ENCODE results near the gene SARNP. TPM values are rescaled to one million over a fixed set of nuclear protein-coding genes. Genes with fewer than 3 reads are reported as not detected.

SARNP gene
- total and polyA plus RNA-seq, 10 of the 15 experiments (the other 5 are each of a cell fraction or from before 2014, with no cell fraction given), result 77.6 to 445 (median 188) TPM

GRCh38 chr12:55765736-55766290 lies 51.7 kb downstream of the SARNP start (continued):
- TF ChIP-seq RCOR1 (conservative IDR thresholded peaks at IDR 0.05; ENCODE audit: low read depth, low read length) (no peak), IRF3 (IDR thresholded peaks at IDR 0.05) (no peak), KLF5 (IDR thresholded peaks at IDR 0.05; ENCODE audit: partially characterized antibody) (no peak), EED (IDR thresholded peaks at IDR 0.05; ENCODE audit: low read depth) (no peak), RAD21 (IDR thresholded peaks at IDR 0.05; ENCODE audit: insufficient read depth, low read depth, low read length) (no peak), NBN (IDR thresholded peaks at IDR 0.05) (no peak)

DNA sequence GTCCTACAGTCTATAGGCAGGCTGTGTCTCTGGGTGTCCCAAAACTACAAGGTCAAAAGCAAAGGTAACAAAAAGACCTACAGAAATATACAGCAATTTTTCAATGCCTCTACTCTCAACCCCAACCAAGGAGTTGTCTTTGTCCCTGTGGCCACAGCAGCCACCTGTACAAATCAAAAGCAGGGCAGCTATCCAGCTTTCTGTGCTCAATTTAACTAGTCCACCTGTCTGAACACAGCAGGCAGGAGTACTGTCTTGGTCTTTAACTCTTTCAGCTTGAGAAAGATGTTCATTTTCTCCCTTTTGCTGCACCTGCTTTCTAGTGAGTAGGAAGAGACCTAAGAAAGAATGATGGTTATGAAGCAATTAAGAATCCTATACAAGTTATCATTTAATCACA lies 54.9 kb downstream of the SARNP start:
- BruUV-seq (replicated peaks), result no TSS peak
- H2AFZ ChIP-seq (ENCODE audit: control insufficient read depth, low read depth, low read length), result no peak overlapping the region
- no peak overlapping the region for H3K4me3 ChIP-seq
- H3K27me3 ChIP-seq (replicated peaks in 1 of 2; ENCODE audit: control insufficient read depth in 2 of 2, insufficient read depth in 2 of 2, low read length in 1 of 2), result no peaks in the 10 kb centered on the region
- H3K27ac ChIP-seq (ENCODE audit: control insufficient read depth, insufficient read depth), result no peak overlapping the region
- no peaks in the 10 kb centered on the region for H3K4me1 ChIP-seq (ENCODE audit: control insufficient read depth, insufficient read depth, low read length)
- DNase-seq (ENCODE audit: low read depth, low spot score) (no peak), ATAC-seq (no peak), FAIRE-seq (no peak)
- peaks cover 7 to 22% of the 10 kb centered on the region in 2 experiments for H3K36me3 ChIP-seq (ENCODE audit: control insufficient read depth in 2 of 2, insufficient read depth in 2 of 2, low read length in 1 of 2)
- H3K4me2 ChIP-seq (ENCODE audit: control insufficient read depth, insufficient read depth), result no peak overlapping the region
- ChIA-PET RAD21 (ENCODE audit: unreplicated experiment) (no interaction called here), POLR2A (no interaction called here), SMC1A (ENCODE audit: uncharacterized antibody, unreplicated experiment) (interaction anchor here (0.6 to 0.8 kb wide), 2 partner anchors 10 to 34 kb away, joined by 3 read pairs; no protein-coding TSS in a partner anchor), CTCF (no interaction called here)
- no peaks in the 10 kb centered on the region for H4K20me1 ChIP-seq (ENCODE audit: control insufficient read depth, insufficient read depth)
- intact Hi-C loops (cut with micrococcal nuclease; ENCODE audit: unreplicated experiment) (no loop called here), in situ Hi-C loops (cut with MboI) (no loop called here)
- H3K79me2 ChIP-seq (ENCODE audit: control insufficient read depth, insufficient read depth, low read length), result no peaks in the 10 kb centered on the region
- no peak overlapping the region for H3K9ac ChIP-seq (ENCODE audit: control insufficient read depth, insufficient read depth, low read length)
- TF ChIP-seq SIN3A (IDR thresholded peaks at IDR 0.05; ENCODE audit: low read depth, low read length) (no peak), ZNF207 (IDR thresholded peaks at IDR 0.05; ENCODE audit: borderline replicate concordance) (no peak), RAD21 (IDR thresholded peaks at IDR 0.05; ENCODE audit: insufficient read depth, low read depth, low read length) (no peak), SPI1 (IDR thresholded peaks at IDR 0.05; ENCODE audit: borderline replicate concordance, insufficient read depth, low read depth, low read length) (no peak), JUND (IDR thresholded peaks at IDR 0.05; ENCODE audit: low read depth, low read length) (no peak), MEF2A (IDR thresholded peaks at IDR 0.05; ENCODE audit: insufficient read depth, low read depth, low read length) (no peak)
- H3K9me3 ChIP-seq (replicated peaks; ENCODE audit: control insufficient read depth, insufficient read depth, low read length), result no peaks in the 10 kb centered on the region; the same call in 2 of the 3 replicates

All from GM12878 (cell line).